ENCODE measurements around the gene AUTS2.

DNA sequence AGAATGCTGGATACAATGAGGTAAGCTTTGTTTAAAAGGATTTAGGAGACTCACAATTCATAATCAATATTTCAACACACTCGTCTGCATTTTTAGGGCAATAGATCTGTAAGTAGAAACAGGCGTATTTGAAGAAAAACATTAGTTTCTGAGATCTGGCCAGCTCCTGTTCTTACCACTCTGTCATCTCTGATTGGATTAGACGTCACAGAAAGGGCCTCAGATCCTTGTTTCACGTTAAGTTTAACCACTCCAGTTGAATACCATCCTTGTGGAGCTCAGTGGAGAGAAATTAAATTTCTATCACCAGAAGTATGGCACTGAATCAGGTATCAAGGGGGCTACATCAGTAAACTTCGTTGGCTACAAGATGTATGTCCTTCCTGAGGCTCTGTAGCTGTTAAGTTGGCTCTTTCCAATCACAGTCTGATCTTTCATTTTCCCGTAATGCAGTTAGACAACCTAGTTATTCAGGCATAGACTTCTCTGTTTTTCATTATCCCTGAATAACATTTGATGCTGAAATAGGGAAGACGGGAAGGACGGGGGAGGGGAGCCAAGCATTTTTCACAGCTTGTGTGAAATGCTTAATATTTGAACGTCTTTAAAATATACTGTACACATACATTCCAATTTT, 874.4 kb downstream of the AUTS2 start:
- no peak for TF ChIP-seq EZH2 (IDR thresholded peaks at IDR 0.05; ENCODE audit: borderline replicate concordance, low read length)
- TF ChIP-seq, protein P1, sequence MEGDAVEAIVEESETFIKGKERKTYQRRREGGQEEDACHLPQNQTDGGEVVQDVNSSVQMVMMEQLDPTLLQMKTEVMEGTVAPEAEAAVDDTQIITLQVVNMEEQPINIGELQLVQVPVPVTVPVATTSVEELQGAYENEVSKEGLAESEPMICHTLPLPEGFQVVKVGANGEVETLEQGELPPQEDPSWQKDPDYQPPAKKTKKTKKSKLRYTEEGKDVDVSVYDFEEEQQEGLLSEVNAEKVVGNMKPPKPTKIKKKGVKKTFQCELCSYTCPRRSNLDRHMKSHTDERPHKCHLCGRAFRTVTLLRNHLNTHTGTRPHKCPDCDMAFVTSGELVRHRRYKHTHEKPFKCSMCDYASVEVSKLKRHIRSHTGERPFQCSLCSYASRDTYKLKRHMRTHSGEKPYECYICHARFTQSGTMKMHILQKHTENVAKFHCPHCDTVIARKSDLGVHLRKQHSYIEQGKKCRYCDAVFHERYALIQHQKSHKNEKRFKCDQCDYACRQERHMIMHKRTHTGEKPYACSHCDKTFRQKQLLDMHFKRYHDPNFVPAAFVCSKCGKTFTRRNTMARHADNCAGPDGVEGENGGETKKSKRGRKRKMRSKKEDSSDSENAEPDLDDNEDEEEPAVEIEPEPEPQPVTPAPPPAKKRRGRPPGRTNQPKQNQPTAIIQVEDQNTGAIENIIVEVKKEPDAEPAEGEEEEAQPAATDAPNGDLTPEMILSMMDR (IDR thresholded peaks at IDR 0.05; ENCODE audit: low read length) = no peak

All from OCI-LY1 (cell line).